ENCODE measurements around the gene PUS3. TPM values are rescaled to one million over a fixed set of nuclear protein-coding genes. Genes with fewer than 3 reads are reported as not detected.

Gene PUS3
- total RNA-seq, 4 donors from 2014 or later, result 9.0 to 34.7 (median 17.9) TPM

- intact Hi-C loops (cut with DNase I), result no loop called here
- H3K4me1 ChIP-seq, result peaks cover 0 to 18% of the 10 kb centered on the region in 2 donors
- 86% methylated on average over 14 of the region's 14 CpGs for WGBS, 2 donors
- DNase-seq, result no peak
- H3K27ac ChIP-seq, result no peak overlapping the region
- TF ChIP-seq POLR2A (IDR thresholded peaks at IDR 0.05) (no peak), CTCF (IDR thresholded peaks at IDR 0.05) (no peak)
- no peak overlapping the region for H3K4me3 ChIP-seq (replicated peaks in 1 of 3)
- no peaks in the 10 kb centered on the region for H3K9me3 ChIP-seq
- no peaks in the 10 kb centered on the region for H3K36me3 ChIP-seq
- no peaks in the 10 kb centered on the region for H3K27me3 ChIP-seq
Measured at GRCh38 chr11:125946712-125947418, 43.9 kb upstream of the PUS3 start.

- DNase-seq, result no peak
- Histone ChIP-seq H3K27me3 (no peaks in the 10 kb centered on the region), H3K36me3 (no peaks in the 10 kb centered on the region), H3K27ac (no peak within 1 kb of the TSS), H3K9me3 (no peaks in the 10 kb centered on the region), H3K4me1 (peaks cover 0 to 10% of the 10 kb centered on the region in 2 donors), H3K4me3 (replicated peaks in 1 of 3) (no peak within 1 kb of the TSS)
- intact Hi-C loops (cut with DNase I), result no loop called here
- 86 to 92% methylated on average over 8 of the region's 8 CpGs for WGBS, 2 donors
- TF ChIP-seq POLR2A (IDR thresholded peaks at IDR 0.05) (no peak), CTCF (IDR thresholded peaks at IDR 0.05) (no peak)
Measured at GRCh38 chr11:125945797-125946520, 43.0 kb upstream of the PUS3 start, which contains the start of gene VSIG10L2. TSS of gene VSIG10L2 (plus strand) at chr11:125946044. CDS start at chr11:125946056, 12 bp downstream.

- no peaks in the 10 kb centered on the region for H3K9me3 ChIP-seq
- no peak for DNase-seq
- no peak overlapping the region for H3K27ac ChIP-seq
- 78 to 83% methylated on average over 15 of the region's 15 CpGs for WGBS, 2 donors
- no peaks in the 10 kb centered on the region for H3K36me3 ChIP-seq
- intact Hi-C loops (cut with DNase I), result no loop called here
- H3K4me3 ChIP-seq (replicated peaks in 1 of 3), result no peak overlapping the region
- no peak for TF ChIP-seq POLR2A (IDR thresholded peaks at IDR 0.05)
- no peak for TF ChIP-seq CTCF (IDR thresholded peaks at IDR 0.05)
- H3K27me3 ChIP-seq, result no peaks in the 10 kb centered on the region
- peaks cover 0 to 7% of the 10 kb centered on the region in 2 donors for H3K4me1 ChIP-seq
Measured at GRCh38 chr11:125945011-125945796, 42.2 kb upstream of the PUS3 start.

GRCh38 chr11:125944350-125945010 lies 41.5 kb upstream of the PUS3 start:
- intact Hi-C loops (cut with DNase I), result loop anchor here (5.0 kb wide), 1 partner anchor 248 kb away; no protein-coding TSS in a partner anchor
- TF ChIP-seq POLR2A (IDR thresholded peaks at IDR 0.05), result no peak
- TF ChIP-seq CTCF (IDR thresholded peaks at IDR 0.05), result no peak

More at GRCh38 chr11:125944350-125945010, 41.5 kb upstream of the PUS3 start:
- no peak overlapping the region for H3K4me3 ChIP-seq (replicated peaks in 1 of 3)
- no peaks in the 10 kb centered on the region for H3K9me3 ChIP-seq
- H3K27ac ChIP-seq, result no peak overlapping the region
- no peaks in the 10 kb centered on the region for H3K27me3 ChIP-seq
- H3K4me1 ChIP-seq, result peaks cover 0 to 7% of the 10 kb centered on the region in 2 donors
- WGBS, 2 donors, result 82 to 87% methylated on average over 13 of the region's 13 CpGs
- no peak for DNase-seq
- no peaks in the 10 kb centered on the region for H3K36me3 ChIP-seq

Measured in thyroid gland (tissue), 4 donors.